Measurements from ENCODE around the gene MAP3K20. TPM values are rescaled to one million over a fixed set of nuclear protein-coding genes. Genes with fewer than 3 reads are reported as not detected.
A peak's percentile ranks its signal among the peaks of the same experiment; 100 is the strongest.

MAP3K20 gene
- total and polyA plus RNA-seq, 2 of the 4 experiments (the other 2 are of a cell fraction): 27.5 to 84.4 TPM

DNA sequence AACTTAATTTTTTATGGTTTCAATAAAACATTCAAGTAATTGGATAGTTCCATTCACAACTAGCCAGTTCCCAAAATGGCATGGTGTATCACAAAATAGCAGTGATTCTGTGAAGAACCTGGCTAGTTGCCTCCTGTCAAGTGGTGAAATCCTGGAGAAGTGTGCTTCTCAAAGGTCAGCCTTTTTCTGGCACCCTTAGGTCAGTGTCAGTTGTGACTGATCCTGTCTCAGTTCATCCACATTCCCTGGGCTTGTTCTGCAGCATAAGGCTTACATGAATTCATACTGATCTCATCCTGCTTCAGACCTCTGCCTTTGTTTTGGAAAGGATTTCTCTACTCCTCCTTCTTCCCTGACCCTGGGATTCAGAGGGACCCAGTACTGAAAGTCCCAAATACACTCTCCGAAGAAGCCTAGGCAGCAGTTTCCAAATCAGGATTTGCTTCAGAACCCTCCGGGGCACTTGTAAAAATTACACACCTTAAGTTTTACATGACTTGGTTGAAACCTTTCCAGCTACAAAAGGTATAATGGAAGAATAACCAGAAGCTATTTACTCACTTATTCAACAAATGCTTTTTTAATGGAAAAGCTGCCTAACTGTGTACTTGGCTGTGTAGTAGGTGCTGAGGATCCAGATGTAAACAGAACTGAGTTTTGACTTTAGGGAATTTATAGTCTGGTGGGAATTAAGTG, 11.0 kb downstream of the MAP3K20 start (continued):
- TF ChIP-seq MXI1 (IDR thresholded peaks at IDR 0.05; ENCODE audit: borderline replicate concordance, low read depth, low read length): no peak
- TF ChIP-seq CHD1 (IDR thresholded peaks at IDR 0.05; ENCODE audit: low read depth, low read length): no peak

DNA sequence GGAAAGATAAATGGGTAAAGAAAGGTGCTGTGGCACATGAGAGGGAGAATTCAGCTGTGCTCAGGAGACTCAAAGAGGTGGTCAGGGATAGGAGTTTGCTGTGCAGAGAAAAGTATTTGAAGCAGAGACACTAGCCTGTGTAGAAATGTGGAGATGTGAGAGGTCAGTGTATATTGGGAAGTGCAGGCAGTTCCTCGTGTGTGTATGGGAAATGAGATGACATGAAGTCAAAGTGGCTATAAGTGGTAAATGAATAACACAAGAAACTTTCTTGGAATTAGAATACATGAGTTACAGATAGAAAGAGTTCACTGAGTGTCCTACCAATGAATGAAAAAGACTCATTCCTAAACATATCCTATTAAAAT, 11.6 kb downstream of the MAP3K20 start:
- H3K14ac ChIP-seq (replicated peaks; ENCODE audit: low read depth, low read length): peak overlapping the region; percentile 60
- DNase-seq (peak; percentile 69), ATAC-seq (ENCODE audit: low read depth) (peak; percentile 54)
- peaks cover 12 to 63% of the 10 kb centered on the region in 2 experiments for H3K79me1 ChIP-seq (ENCODE audit: low read depth in 1 of 2, low read length in 2 of 2)
- H3K36me3 ChIP-seq (ENCODE audit: control insufficient read depth, insufficient read depth, low read length): peaks cover 11% of the 10 kb centered on the region
- peak overlapping the region; percentile 88; the same call in 1 of the 2 replicates for H3K27ac ChIP-seq (ENCODE audit: insufficient read depth, low read length)
- H3K56ac ChIP-seq (ENCODE audit: extremely low read depth, insufficient read depth, low read length): peak overlapping the region; percentile 80
- H3K23ac ChIP-seq (ENCODE audit: low read depth, low read length): peak overlapping the region; percentile 70; the same call in 1 of the 2 replicates
- peak overlapping the region; percentile 92 for H2BK15ac ChIP-seq (ENCODE audit: low read depth, low read length)
- peak overlapping the region; percentile 52; the same call in 1 of the 2 replicates for H3K9ac ChIP-seq (ENCODE audit: low read depth, low read length)
- H2AK5ac ChIP-seq (ENCODE audit: low read depth, low read length): peak overlapping the region; percentile 92; the same call in 1 of the 2 replicates
- H2BK120ac ChIP-seq (ENCODE audit: low read depth, low read length): peak overlapping the region; percentile 82
- H2AFZ ChIP-seq (replicated peaks; ENCODE audit: low read length, poor library complexity): no peak overlapping the region
- peaks cover 26% of the 10 kb centered on the region for H3K4me1 ChIP-seq (ENCODE audit: control insufficient read depth, insufficient read depth, low read length)
- H4K8ac ChIP-seq (ENCODE audit: low read depth in 2 of 2, low read length in 2 of 2): peak overlapping the region; percentile 12 to 81; a peak in 2 of 4 replicates
- H4K5ac ChIP-seq (ENCODE audit: low read depth, low read length): peak overlapping the region; percentile 0; the same call in 1 of the 2 replicates
- H3K4ac ChIP-seq (ENCODE audit: low read depth, low read length): peak overlapping the region; percentile 70
- WGBS, 2 experiments (ENCODE audit: extremely low coverage in 2 of 2, insufficient read length in 1 of 2): no CpG with 5 or more reads among the region's 1 CpG
- peak overlapping the region; percentile 35; the same call in 1 of the 2 replicates for H3K4me2 ChIP-seq (ENCODE audit: low read depth, low read length)
- H3K9me1 ChIP-seq (ENCODE audit: insufficient read depth, low read length): peaks cover 7% of the 10 kb centered on the region; the same call in 1 of the 2 replicates
- H3K4me3 ChIP-seq (ENCODE audit: insufficient read depth, low read depth, low read length): no peak overlapping the region
- H2BK5ac ChIP-seq (ENCODE audit: low read depth, low read length, poor library complexity, severe bottlenecking): peak overlapping the region; percentile 91
- peak overlapping the region; percentile 97; the same call in 1 of the 2 replicates for H3K18ac ChIP-seq (ENCODE audit: low read depth, low read length)
- H3K27me3 ChIP-seq (ENCODE audit: control insufficient read depth, insufficient read depth, low read length): no peaks in the 10 kb centered on the region
- intact Hi-C loops (cut with micrococcal nuclease) (loop anchor here (10.0 kb wide), 1 partner anchor 98 kb away; no protein-coding TSS in a partner anchor), in situ Hi-C loops (cut with MboI; ENCODE audit: low sequenced_read_pairs) (no loop called here), dilution Hi-C loops (cut with HindIII; ENCODE audit: low sequenced_read_pairs, unreplicated experiment) (no loop called here)
- no peaks in the 10 kb centered on the region for H3K9me3 ChIP-seq (ENCODE audit: control insufficient read depth, insufficient read depth, low read length)
- CTCF ChIA-PET: interaction anchor here (1.0 to 1.5 kb wide), 2 partner anchors 8 to 123 kb away, joined by 3 to 4 read pairs; no protein-coding TSS in a partner anchor
- no peaks in the 10 kb centered on the region for H4K20me1 ChIP-seq (ENCODE audit: insufficient read depth, low read length)
- no peak overlapping the region for H2AK9ac ChIP-seq (replicated peaks; ENCODE audit: low read depth, low read length, poor library complexity)
- peak overlapping the region; percentile 67 for H4K91ac ChIP-seq (ENCODE audit: insufficient read depth, low read depth, low read length)
- BruUV-seq (replicated peaks): no TSS peak
- H2BK20ac ChIP-seq (ENCODE audit: low read depth, low read length): peak overlapping the region; percentile 27; the same call in 1 of the 2 replicates
- POLR2A ChIA-PET (ENCODE audit: unreplicated experiment): no interaction called here
- TF ChIP-seq POLR2A (IDR thresholded peaks at IDR 0.05; ENCODE audit: low read depth, low read length) (no peak), BHLHE40 (IDR thresholded peaks at IDR 0.05; ENCODE audit: low read depth, low read length) (no peak), MXI1 (IDR thresholded peaks at IDR 0.05; ENCODE audit: borderline replicate concordance, low read depth, low read length) (no peak), RAD21 (IDR thresholded peaks at IDR 0.05; ENCODE audit: low read length) (no peak), RFX5 (IDR thresholded peaks at IDR 0.05; ENCODE audit: low read depth, low read length) (no peak), CEBPB (IDR thresholded peaks at IDR 0.05; ENCODE audit: low read depth, low read length) (no peak), FOS (IDR thresholded peaks at IDR 0.05; ENCODE audit: low read depth, low read length) (no peak), RCOR1 (IDR thresholded peaks at IDR 0.05; ENCODE audit: insufficient replicate concordance, low read length) (no peak), NFE2L2 (IDR thresholded peaks at IDR 0.05; ENCODE audit: low read depth, low read length) (no peak), CHD1 (IDR thresholded peaks at IDR 0.05; ENCODE audit: low read depth, low read length) (no peak)
- TF ChIP-seq, protein P1, sequence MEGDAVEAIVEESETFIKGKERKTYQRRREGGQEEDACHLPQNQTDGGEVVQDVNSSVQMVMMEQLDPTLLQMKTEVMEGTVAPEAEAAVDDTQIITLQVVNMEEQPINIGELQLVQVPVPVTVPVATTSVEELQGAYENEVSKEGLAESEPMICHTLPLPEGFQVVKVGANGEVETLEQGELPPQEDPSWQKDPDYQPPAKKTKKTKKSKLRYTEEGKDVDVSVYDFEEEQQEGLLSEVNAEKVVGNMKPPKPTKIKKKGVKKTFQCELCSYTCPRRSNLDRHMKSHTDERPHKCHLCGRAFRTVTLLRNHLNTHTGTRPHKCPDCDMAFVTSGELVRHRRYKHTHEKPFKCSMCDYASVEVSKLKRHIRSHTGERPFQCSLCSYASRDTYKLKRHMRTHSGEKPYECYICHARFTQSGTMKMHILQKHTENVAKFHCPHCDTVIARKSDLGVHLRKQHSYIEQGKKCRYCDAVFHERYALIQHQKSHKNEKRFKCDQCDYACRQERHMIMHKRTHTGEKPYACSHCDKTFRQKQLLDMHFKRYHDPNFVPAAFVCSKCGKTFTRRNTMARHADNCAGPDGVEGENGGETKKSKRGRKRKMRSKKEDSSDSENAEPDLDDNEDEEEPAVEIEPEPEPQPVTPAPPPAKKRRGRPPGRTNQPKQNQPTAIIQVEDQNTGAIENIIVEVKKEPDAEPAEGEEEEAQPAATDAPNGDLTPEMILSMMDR (conservative IDR thresholded peaks at IDR 0.05; ENCODE audit: low read depth, low read length): no peak
- TF ChIP-seq, protein P2, sequence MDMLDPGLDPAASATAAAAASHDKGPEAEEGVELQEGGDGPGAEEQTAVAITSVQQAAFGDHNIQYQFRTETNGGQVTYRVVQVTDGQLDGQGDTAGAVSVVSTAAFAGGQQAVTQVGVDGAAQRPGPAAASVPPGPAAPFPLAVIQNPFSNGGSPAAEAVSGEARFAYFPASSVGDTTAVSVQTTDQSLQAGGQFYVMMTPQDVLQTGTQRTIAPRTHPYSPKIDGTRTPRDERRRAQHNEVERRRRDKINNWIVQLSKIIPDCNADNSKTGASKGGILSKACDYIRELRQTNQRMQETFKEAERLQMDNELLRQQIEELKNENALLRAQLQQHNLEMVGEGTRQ (IDR thresholded peaks at IDR 0.05; ENCODE audit: low read depth, low read length): no peak
